NT2/D1 (cell line): ENCODE data around the gene CENPA.
"Not testable (repeated sequence)": the region's sequence is repeated elsewhere in the genome, so short reads cannot be mapped to it uniquely, and the experiment has no call there.

Source experiments
- DNase-seq: peaks from one replicate; pipeline ENCODE4 v3.0.0-alpha.2; 2011; ENCODE audit warnings: low read depth, low spot score
- H3K27me3 ChIP-seq: 2 replicates; pipeline ENCODE4 v1.6.0; 2011; ENCODE audit warnings: mild to moderate bottlenecking; ENCODE audit not compliant: insufficient read length, insufficient read depth
- H3K36me3 ChIP-seq: 2 replicates; pipeline ENCODE4 v1.6.1; 2011; ENCODE audit warnings: mild to moderate bottlenecking, low read length, mixed read lengths; ENCODE audit not compliant: insufficient read depth, insufficient read length
- H3K4me1 ChIP-seq: 2 replicates; pipeline ENCODE4 v1.5.1; 2011; ENCODE audit not compliant: insufficient read depth, insufficient read length
- H3K4me3 ChIP-seq: 2 replicates; pipeline ENCODE4 v1.5.1; 2011; ENCODE audit warnings: low read depth; ENCODE audit not compliant: insufficient read length
- H3K9ac ChIP-seq: 2 replicates; pipeline ENCODE4 v1.6.0; 2011; ENCODE audit warnings: low read depth; ENCODE audit not compliant: insufficient read length
- H3K9me3 ChIP-seq: 2 replicates; pipeline ENCODE4 v1.5.1; 2011; ENCODE audit warnings: mild to moderate bottlenecking, low read length; ENCODE audit not compliant: insufficient read depth
- SUZ12 ChIP-seq: IDR thresholded peaks from 2 replicates; pipeline ENCODE4 v1.6.1; 2011; ENCODE audit not compliant: insufficient read length, insufficient read depth; ENCODE audit errors: extremely low read depth
- YY1 ChIP-seq: IDR thresholded peaks from 2 replicates; pipeline ENCODE4 v1.6.1; 2011; ENCODE audit not compliant: insufficient read length, insufficient read depth
- ZNF274 ChIP-seq: IDR thresholded peaks from 2 replicates; pipeline ENCODE4 v1.6.1; 2011; ENCODE audit warnings: mild to moderate bottlenecking, low read depth, low read length

The CENPA gene

GRCh38 chr2:26754972-26755670 lies 30.7 kb upstream of the CENPA start:
- no peak overlapping the region for H3K4me3 ChIP-seq
- H3K9me3 ChIP-seq, result peaks cover 6% of the 10 kb centered on the region
- TF ChIP-seq YY1 (no peak), ZNF274 (no peak), SUZ12 (no peak)
- peaks cover 4% of the 10 kb centered on the region for H3K36me3 ChIP-seq
- peaks cover 7% of the 10 kb centered on the region for H3K4me1 ChIP-seq
- no peaks in the 10 kb centered on the region for H3K27me3 ChIP-seq
- peak overlapping the region; percentile 9 for H3K9ac ChIP-seq
- DNase-seq, result no peak

- TF ChIP-seq YY1 (no peak), SUZ12 (no peak), ZNF274 (no peak)
- Histone ChIP-seq H3K4me1 (peaks cover 6% of the 10 kb centered on the region), H3K4me3 (no peak overlapping the region), H3K36me3 (peaks cover 1% of the 10 kb centered on the region), H3K27me3 (no peaks in the 10 kb centered on the region), H3K9ac (no peak overlapping the region), H3K9me3 (peaks cover 5% of the 10 kb centered on the region)
- no peak for DNase-seq
These were observed 29.5 kb upstream of the CENPA start for GRCh38 chr2:26756337-26756736.

GRCh38 chr2:26757873-26758789 lies 27.7 kb upstream of the CENPA start:
- peak; percentile 83 for DNase-seq
- H3K27me3 ChIP-seq, result no peaks in the 10 kb centered on the region
- no peaks in the 10 kb centered on the region for H3K9me3 ChIP-seq
- no peak overlapping the region for H3K4me3 ChIP-seq
- no peaks in the 10 kb centered on the region for H3K36me3 ChIP-seq
- peak overlapping the region; percentile 63 for H3K9ac ChIP-seq
- H3K4me1 ChIP-seq, result peaks cover 6% of the 10 kb centered on the region
- no peak for TF ChIP-seq YY1
- TF ChIP-seq ZNF274, result no peak
- no peak for TF ChIP-seq SUZ12

- no peak for DNase-seq
- Histone ChIP-seq H3K4me3 (no peak overlapping the region), H3K36me3 (no peaks in the 10 kb centered on the region), H3K9ac (peak overlapping the region; percentile 6), H3K9me3 (no peaks in the 10 kb centered on the region), H3K4me1 (peaks cover 6% of the 10 kb centered on the region), H3K27me3 (no peaks in the 10 kb centered on the region)
- TF ChIP-seq SUZ12, result no peak
- TF ChIP-seq ZNF274, result no peak
- no peak for TF ChIP-seq YY1
These were observed 27.0 kb upstream of the CENPA start for GRCh38 chr2:26758790-26759321.

GRCh38 chr2:26759845-26760244 lies 26.0 kb upstream of the CENPA start:
- Histone ChIP-seq H3K4me3 (no peak overlapping the region), H3K27me3 (no peaks in the 10 kb centered on the region), H3K9me3 (no peaks in the 10 kb centered on the region), H3K4me1 (peaks cover 6% of the 10 kb centered on the region), H3K36me3 (no peaks in the 10 kb centered on the region), H3K9ac (no peak overlapping the region)
- TF ChIP-seq ZNF274 (no peak), YY1 (no peak), SUZ12 (no peak)
- no peak for DNase-seq

- not testable (repeated sequence) for H3K9ac ChIP-seq, H3K4me3 ChIP-seq, DNase-seq, H3K27me3 ChIP-seq, H3K4me1 ChIP-seq, H3K9me3 ChIP-seq, H3K36me3 ChIP-seq
These were observed 24.9 kb upstream of the CENPA start for GRCh38 chr2:26760991-26761390.

- Histone ChIP-seq H3K9me3 (no peaks in the 10 kb centered on the region), H3K36me3 (peaks cover 3% of the 10 kb centered on the region), H3K27me3 (no peaks in the 10 kb centered on the region), H3K4me1 (peaks cover 6% of the 10 kb centered on the region), H3K4me3 (no peak overlapping the region), H3K9ac (no peak overlapping the region)
- DNase-seq, result no peak
- TF ChIP-seq SUZ12 (no peak), ZNF274 (no peak), YY1 (no peak)
These were observed 22.8 kb upstream of the CENPA start for GRCh38 chr2:26763019-26763418.
